ENCODE measurements around the gene SMTNL2.

The SMTNL2 gene

GRCh38 chr17:4584101-4584916 is at the start of gene SMTNL2:
TSS of gene SMTNL2 (plus strand) at chr17:4584529. CDS start at chr17:4584606, 77 bp downstream.
- peaks cover 56 to 69% of the 10 kb centered on the region in 2 donors for H3K27me3 Mint-ChIP-seq
- ATAC-seq (replicated peaks), result peak; percentile 48 to 64

GRCh38 chr17:4534928-4535666 is 49.2 kb upstream of the SMTNL2 start:
- Mint-ChIP-seq H3K27ac (peak overlapping the region; percentile 56), H3K4me3 (no peak overlapping the region), H3K27me3 (peaks cover 11 to 23% of the 10 kb centered on the region in 2 donors), H3K4me1 (peaks cover 0 to 4% of the 10 kb centered on the region in 2 donors), H3K36me3 (peaks cover 19 to 20% of the 10 kb centered on the region in 2 donors), H3K9me3 (no peaks in the 10 kb centered on the region)
- no peak for ATAC-seq (replicated peaks)
- DNase-seq, result no peak

More at GRCh38 chr17:4584101-4584916, at the start of gene SMTNL2:
- Mint-ChIP-seq H3K4me1 (peaks cover 7 to 9% of the 10 kb centered on the region in 2 donors), H3K27ac (no peak within 1 kb of the TSS), H3K4me3 (peak within 1 kb of the TSS; percentile 74 to 79), H3K9me3 (no peaks in the 10 kb centered on the region), H3K36me3 (no peaks in the 10 kb centered on the region)
- DNase-seq, result no peak

- Mint-ChIP-seq H3K9me3 (no peaks in the 10 kb centered on the region), H3K4me1 (peaks cover 0 to 7% of the 10 kb centered on the region in 2 donors), H3K4me3 (no peak overlapping the region), H3K27ac (peak overlapping the region; percentile 56), H3K36me3 (peaks cover 21 to 23% of the 10 kb centered on the region in 2 donors), H3K27me3 (peaks cover 11 to 23% of the 10 kb centered on the region in 2 donors)
- DNase-seq, result no peak
- ATAC-seq (replicated peaks), result no peak
Observed at GRCh38 chr17:4535667-4536258, 48.6 kb upstream of the SMTNL2 start.

- H3K9me3 Mint-ChIP-seq, result no peaks in the 10 kb centered on the region
- H3K27ac Mint-ChIP-seq, result peak overlapping the region; percentile 14
- peaks cover 0 to 9% of the 10 kb centered on the region in 2 donors for H3K4me1 Mint-ChIP-seq
- no peak overlapping the region for H3K4me3 Mint-ChIP-seq
- no peak for DNase-seq
- peaks cover 11 to 23% of the 10 kb centered on the region in 2 donors for H3K27me3 Mint-ChIP-seq
- ATAC-seq (replicated peaks), result peak in 1 of 2 donors; percentile 8
- H3K36me3 Mint-ChIP-seq, result peaks cover 27 to 28% of the 10 kb centered on the region in 2 donors
Observed at GRCh38 chr17:4536259-4536741, 48.0 kb upstream of the SMTNL2 start.

- peaks cover 10 to 21% of the 10 kb centered on the region in 2 donors for H3K27me3 Mint-ChIP-seq
- peaks cover 28 to 31% of the 10 kb centered on the region in 2 donors for H3K36me3 Mint-ChIP-seq
- no peak overlapping the region for H3K4me3 Mint-ChIP-seq
- H3K4me1 Mint-ChIP-seq, result peaks cover 0 to 9% of the 10 kb centered on the region in 2 donors
- no peak for DNase-seq
- H3K9me3 Mint-ChIP-seq, result no peaks in the 10 kb centered on the region
- no peak for ATAC-seq (replicated peaks)
- H3K27ac Mint-ChIP-seq, result peak overlapping the region; percentile 14
Observed at GRCh38 chr17:4536742-4537411, 47.5 kb upstream of the SMTNL2 start.

- H3K4me3 Mint-ChIP-seq, result no peak overlapping the region
- DNase-seq (no peak), ATAC-seq (replicated peaks) (no peak)
- no peak overlapping the region for H3K27ac Mint-ChIP-seq
- H3K27me3 Mint-ChIP-seq, result peaks cover 6 to 15% of the 10 kb centered on the region in 2 donors
- H3K36me3 Mint-ChIP-seq, result peaks cover 35 to 39% of the 10 kb centered on the region in 2 donors
- no peaks in the 10 kb centered on the region for H3K9me3 Mint-ChIP-seq
- H3K4me1 Mint-ChIP-seq, result peaks cover 0 to 9% of the 10 kb centered on the region in 2 donors
Observed at GRCh38 chr17:4537451-4538235, 46.7 kb upstream of the SMTNL2 start.

- H3K27ac Mint-ChIP-seq, result no peak overlapping the region
- H3K9me3 Mint-ChIP-seq, result no peaks in the 10 kb centered on the region
- peaks cover 35 to 44% of the 10 kb centered on the region in 2 donors for H3K36me3 Mint-ChIP-seq
- ATAC-seq (replicated peaks) (no peak), DNase-seq (no peak)
- H3K4me1 Mint-ChIP-seq, result peaks cover 0 to 9% of the 10 kb centered on the region in 2 donors
- peaks cover 6 to 9% of the 10 kb centered on the region in 2 donors for H3K27me3 Mint-ChIP-seq
- no peak overlapping the region for H3K4me3 Mint-ChIP-seq
Observed at GRCh38 chr17:4538236-4539002, 45.9 kb upstream of the SMTNL2 start.

- no peak overlapping the region for H3K27ac Mint-ChIP-seq
- ATAC-seq (replicated peaks) (no peak), DNase-seq (no peak)
- peaks cover 0 to 9% of the 10 kb centered on the region in 2 donors for H3K4me1 Mint-ChIP-seq
- H3K27me3 Mint-ChIP-seq, result peaks cover 6% of the 10 kb centered on the region in 2 donors
- H3K9me3 Mint-ChIP-seq, result no peaks in the 10 kb centered on the region
- no peak overlapping the region for H3K4me3 Mint-ChIP-seq
- peaks cover 39 to 48% of the 10 kb centered on the region in 2 donors for H3K36me3 Mint-ChIP-seq
Observed at GRCh38 chr17:4539025-4539424, 45.3 kb upstream of the SMTNL2 start.

- DNase-seq, result no peak
- ATAC-seq (replicated peaks), result no peak
- no peak overlapping the region for H3K4me3 Mint-ChIP-seq
- no peak overlapping the region for H3K27ac Mint-ChIP-seq
- no peaks in the 10 kb centered on the region for H3K9me3 Mint-ChIP-seq
- no peaks in the 10 kb centered on the region for H3K27me3 Mint-ChIP-seq
- H3K4me1 Mint-ChIP-seq, result peaks cover 0 to 9% of the 10 kb centered on the region in 2 donors
- peaks cover 39 to 49% of the 10 kb centered on the region in 2 donors for H3K36me3 Mint-ChIP-seq
Observed at GRCh38 chr17:4539576-4540223, 44.6 kb upstream of the SMTNL2 start.

GRCh38 chr17:4540224-4540651 is 44.1 kb upstream of the SMTNL2 start:
- H3K36me3 Mint-ChIP-seq, result peaks cover 39 to 53% of the 10 kb centered on the region in 2 donors
- H3K27ac Mint-ChIP-seq, result no peak overlapping the region
- no peak for DNase-seq
- H3K27me3 Mint-ChIP-seq, result no peaks in the 10 kb centered on the region
- no peak overlapping the region for H3K4me3 Mint-ChIP-seq
- no peak for ATAC-seq (replicated peaks)
- H3K9me3 Mint-ChIP-seq, result no peaks in the 10 kb centered on the region
- H3K4me1 Mint-ChIP-seq, result peaks cover 0 to 9% of the 10 kb centered on the region in 2 donors

- no peaks in the 10 kb centered on the region for H3K27me3 Mint-ChIP-seq
Observed at GRCh38 chr17:4540687-4541327, 43.5 kb upstream of the SMTNL2 start.

More at GRCh38 chr17:4540687-4541327, 43.5 kb upstream of the SMTNL2 start:
- H3K36me3 Mint-ChIP-seq, result peaks cover 36 to 50% of the 10 kb centered on the region in 2 donors
- DNase-seq (no peak), ATAC-seq (replicated peaks) (no peak)
- H3K4me1 Mint-ChIP-seq, result peaks cover 0 to 9% of the 10 kb centered on the region in 2 donors
- no peak overlapping the region for H3K4me3 Mint-ChIP-seq
- H3K27ac Mint-ChIP-seq, result peak overlapping the region; percentile 87
- H3K9me3 Mint-ChIP-seq, result no peaks in the 10 kb centered on the region
